HK-2 (cell line): ENCODE results near the gene MRPL18.
"Not testable (repeated sequence)": the region's sequence is repeated elsewhere in the genome, so short reads cannot be mapped to it uniquely, and the experiment has no call there.

ENCODE experiments used
- DNase-seq: peaks from one replicate; pipeline ENCODE4 v3.0.0-alpha.2; 2018; ENCODE audit not compliant: unreplicated experiment

MRPL18 gene

DNA sequence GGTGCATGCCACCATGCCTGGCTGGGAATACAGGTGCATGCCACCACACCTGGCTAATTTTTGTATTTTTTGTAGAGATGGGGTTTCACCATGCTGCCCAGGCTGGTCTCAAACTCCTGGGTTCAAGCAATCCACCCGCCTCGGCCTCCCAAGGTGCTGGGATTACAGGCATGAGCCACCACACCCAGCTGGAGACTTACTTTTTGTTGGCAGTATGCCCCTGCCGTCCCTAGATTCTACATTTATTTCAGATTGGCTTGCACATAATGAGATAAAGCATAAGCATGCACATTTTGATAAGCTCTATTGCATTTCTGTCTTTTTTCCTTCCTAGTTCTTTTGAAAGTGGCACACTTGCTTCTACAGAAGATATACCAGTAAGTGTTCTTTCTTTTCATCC lies 26.5 kb downstream of the MRPL18 start:
- DNase-seq: not testable (repeated sequence)

- DNase-seq: no peak
Observed at GRCh38 chr6:159817951-159818739, 27.9 kb downstream of the MRPL18 start.

- no peak for DNase-seq
Observed at GRCh38 chr6:159819098-159819497, 28.8 kb downstream of the MRPL18 start.

DNA sequence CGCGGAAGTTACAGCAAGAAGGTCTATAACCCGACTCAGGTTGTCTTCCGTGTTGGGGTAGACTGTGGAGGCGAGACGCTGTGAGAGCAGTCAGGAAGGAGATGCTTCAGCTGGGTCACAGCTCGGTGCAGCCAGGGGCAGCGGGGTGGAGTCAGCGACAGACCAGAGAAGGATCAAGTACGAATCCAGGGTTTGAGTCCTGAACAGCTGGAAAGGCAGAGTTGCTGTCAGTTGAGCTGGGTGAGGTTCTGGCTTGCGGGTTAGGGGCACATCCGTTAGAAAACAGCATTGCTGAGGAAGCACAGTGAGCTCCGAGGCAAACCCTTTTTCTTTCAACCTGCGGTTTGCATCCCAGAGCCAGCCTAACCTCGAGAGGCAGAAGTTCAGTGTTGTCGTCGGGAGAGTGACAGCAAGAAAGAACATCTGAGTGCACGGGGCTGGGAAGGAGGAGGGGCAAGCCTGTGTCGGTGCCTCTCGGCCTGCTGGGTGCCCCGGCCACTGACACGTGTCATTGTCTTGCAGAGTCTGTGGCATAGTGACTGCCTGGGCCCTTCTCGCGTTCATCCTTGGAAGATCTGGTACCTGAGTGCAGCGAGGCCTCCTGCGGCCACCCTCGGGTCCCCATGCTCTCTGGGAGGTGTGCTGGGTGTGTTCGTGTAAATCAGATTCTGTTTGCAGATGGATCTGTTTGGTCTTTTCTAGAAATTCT lies 29.8 kb downstream of the MRPL18 start:
- DNase-seq: no peak

DNA sequence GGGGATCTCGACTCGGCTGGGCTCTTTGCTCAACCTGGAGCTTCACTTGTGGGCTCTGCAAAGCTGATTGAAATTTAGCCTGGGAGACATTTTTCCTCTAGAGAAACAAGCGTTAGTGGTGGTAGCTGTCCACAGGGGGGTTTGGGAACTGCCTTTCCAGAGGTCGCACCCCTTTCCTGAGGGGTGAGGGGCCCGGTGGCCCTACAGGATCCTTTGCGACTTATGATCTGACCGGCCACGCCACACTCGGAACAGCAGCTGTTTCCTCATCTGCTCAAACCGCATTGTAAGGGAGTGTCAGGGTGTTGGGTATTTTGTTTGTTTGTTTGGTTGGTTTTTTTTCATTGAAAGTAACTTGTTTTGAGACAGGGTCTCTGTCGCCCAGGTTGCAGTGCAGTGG lies 30.9 kb downstream of the MRPL18 start:
- DNase-seq: no peak

GRCh38 chr6:159821726-159822125 lies 31.5 kb downstream of the MRPL18 start:
- no peak for DNase-seq

DNA sequence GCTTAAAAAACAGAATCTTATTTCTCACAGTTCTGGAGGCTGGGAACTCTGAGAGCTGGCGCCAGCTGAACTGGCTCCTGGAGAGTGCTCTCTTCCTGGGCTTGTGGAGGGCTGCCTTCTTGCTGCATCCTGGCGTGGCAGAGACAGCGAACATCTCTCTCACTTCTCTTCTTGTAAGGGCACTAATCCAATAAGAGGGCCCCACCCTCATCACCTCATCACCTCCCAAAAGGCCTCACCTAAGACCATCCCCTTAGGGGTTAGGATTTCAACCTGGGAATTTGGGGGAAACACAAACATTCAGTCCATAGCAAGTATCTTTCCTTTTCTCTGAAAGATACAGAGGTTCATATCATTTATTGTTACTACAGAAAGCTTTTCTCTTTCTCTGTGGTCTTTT lies 33.7 kb downstream of the MRPL18 start:
- no peak for DNase-seq

- not testable (repeated sequence) for DNase-seq
Observed at GRCh38 chr6:159824690-159825089, 34.4 kb downstream of the MRPL18 start.

- DNase-seq: no peak
Observed at GRCh38 chr6:159826004-159826403, 35.7 kb downstream of the MRPL18 start.

- no peak for DNase-seq
Observed at GRCh38 chr6:159826968-159827647, 36.8 kb downstream of the MRPL18 start.

- DNase-seq: no peak
Observed at GRCh38 chr6:159828074-159828473, 37.8 kb downstream of the MRPL18 start.

DNA sequence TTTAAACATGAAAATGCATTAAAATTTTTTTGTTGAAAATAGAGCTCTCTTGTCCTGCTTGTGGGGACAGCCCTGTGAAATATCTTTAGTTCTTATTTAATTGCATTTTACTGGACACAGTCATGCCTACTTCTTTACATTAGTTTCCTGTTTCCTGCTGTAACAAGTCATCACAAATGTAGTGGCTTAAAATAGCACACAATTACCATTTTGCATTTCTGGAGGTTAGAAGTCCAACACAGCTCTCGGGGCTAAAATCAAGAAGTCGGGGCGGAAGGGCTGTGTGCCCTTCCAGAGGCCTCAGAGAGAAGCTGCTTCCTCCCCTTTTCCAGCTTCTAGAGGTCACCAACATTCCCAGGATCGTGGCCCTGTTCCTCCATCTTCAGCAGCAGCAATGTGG lies 39.3 kb downstream of the MRPL18 start:
- no peak for DNase-seq

DNA sequence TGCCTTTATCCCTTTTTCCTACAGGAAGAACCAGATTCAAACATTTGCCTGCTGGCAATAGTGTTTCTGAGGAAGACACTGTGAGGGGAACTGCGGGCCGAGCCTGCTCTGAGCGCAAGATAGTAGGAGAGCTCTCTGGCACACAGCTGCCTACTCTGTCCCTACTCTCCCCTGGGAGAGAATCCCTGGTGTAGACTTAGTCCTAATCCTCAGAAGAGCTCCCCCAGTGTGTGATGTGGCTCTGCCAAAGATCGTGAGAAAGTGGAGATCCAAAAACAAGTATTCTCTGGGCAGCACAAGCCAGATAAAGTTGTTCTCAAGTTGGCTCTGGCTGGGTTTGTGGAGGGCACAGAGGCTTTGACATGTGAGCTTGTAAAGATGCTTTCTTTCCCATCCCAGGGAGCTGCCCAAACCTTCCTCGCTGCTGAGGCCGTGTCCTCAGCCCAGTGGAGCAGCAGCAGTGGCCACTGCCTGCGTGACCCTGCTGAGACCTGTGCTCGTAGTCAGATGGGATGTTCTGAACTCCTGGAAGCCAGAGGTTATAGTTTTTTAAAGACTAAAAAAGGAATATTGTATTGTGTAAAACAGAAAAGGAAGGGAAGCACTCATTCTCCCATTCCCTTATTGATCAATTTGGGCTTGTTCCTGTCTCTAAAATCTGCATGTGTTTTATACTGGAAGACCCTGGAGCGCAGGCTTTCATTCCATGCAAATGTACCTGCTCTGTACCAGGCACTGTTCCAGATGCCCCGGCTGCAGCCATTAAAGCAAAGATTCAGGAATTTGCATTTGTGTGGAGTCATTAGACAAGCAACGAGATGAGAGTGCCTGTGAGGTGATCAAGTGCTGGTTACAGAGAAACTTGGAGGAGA lies 40.5 kb downstream of the MRPL18 start:
- no peak for DNase-seq

DNA sequence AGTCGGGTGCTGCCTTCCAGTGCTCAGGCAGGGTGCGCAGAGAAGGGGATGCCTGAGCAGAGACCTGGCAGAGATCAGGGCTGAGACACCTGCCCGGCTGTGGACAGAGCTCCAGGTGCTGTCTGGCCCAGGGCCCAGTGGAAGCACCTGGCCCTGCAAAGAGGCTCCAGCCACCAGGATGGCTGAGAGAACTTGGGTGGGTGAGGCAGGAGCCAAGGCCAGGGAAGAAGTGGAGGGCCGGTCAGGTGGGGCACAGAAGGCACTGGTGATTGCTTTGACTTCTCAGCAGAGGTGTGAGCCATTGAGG lies 41.1 kb downstream of the MRPL18 start:
- DNase-seq: no peak

GRCh38 chr6:159832946-159833345 lies 42.7 kb downstream of the MRPL18 start:
- no peak for DNase-seq

- no peak for DNase-seq
Observed at GRCh38 chr6:159833556-159833955, 43.3 kb downstream of the MRPL18 start.

GRCh38 chr6:159833997-159834603 lies 43.8 kb downstream of the MRPL18 start:
- DNase-seq: no peak

DNA sequence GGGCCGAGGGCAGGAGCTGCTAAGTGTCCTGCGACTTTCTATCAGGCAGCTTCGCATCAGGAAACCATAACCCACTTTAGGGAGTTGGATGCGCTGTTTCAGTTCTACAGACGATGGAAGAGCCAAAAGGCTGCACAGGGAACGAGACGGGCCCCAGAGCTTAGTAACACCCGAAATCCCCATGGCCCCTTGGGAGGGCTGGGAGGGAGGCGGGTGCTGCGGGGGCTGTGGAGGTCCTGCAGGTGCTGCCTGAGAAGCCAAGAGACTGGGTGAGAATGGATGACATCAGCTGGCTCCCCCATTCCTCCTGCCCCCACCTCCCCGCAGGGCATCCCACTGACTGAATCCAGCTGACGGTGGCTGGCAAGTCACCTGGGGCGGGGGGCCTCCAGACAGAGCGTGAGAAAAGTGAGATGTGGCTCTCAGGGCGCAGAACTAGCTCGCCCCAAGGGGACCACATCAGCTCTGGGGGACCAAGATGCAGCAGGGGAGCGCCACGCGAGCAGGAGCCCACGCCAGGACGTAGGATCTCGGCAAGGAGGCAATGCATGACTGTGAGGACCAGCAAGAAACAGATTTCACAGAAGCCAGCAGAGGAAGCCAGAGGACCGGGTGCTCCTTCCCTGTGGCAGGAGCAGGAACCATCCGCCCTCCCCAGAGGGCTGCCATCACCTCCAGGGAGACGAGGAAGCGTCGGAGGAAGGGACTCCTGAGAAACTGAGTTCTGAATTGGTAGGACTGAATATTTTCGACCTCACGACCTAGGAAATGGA lies 46.6 kb downstream of the MRPL18 start:
- no peak for DNase-seq

DNA sequence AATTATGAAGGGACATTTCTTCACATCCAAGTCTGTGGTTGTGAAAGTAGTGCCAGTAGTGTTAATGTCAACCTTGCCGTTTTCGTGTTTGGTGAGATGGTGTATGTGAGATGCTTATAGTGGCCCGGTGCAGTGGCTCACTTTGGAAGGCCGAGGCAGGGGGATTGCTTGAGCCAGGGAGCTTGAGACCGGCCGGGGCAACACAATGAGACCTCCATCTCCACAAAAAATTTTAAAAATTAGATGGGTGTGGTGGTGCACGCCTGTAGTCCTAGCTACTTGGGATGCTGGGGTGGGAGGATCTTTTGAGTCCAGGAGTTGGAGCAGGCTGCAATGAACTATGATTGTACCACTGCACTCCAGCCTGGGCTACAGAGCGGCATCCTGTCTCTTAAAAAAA lies 47.2 kb downstream of the MRPL18 start:
- DNase-seq: no peak

- no peak for DNase-seq
Observed at GRCh38 chr6:159838020-159838744, 47.9 kb downstream of the MRPL18 start.
